ENCODE measurements around the gene DHPS. TPM values are rescaled to one million over a fixed set of nuclear protein-coding genes. Genes with fewer than 3 reads are reported as not detected.

DHPS gene
- total RNA-seq (68.4 and 77.4 TPM in 2 replicates), polyA plus RNA-seq (80.6 and 90.1 TPM in 2 replicates), polyA minus RNA-seq (50.2 and 71.2 TPM in 2 replicates), Bru-seq, nascent RNA (percentile 55 among the genes with signal in this experiment), BruChase-seq, experiment 1, labeled RNA remaining after a 6-hour chase (percentile 93 among the genes with signal in this experiment), BruChase-seq, experiment 2, labeled RNA remaining after a 2-hour chase (percentile 71 among the genes with signal in this experiment)
- polyA plus RNA-seq (2011; cell fraction: cytosol; rRNA removed): 72.2 and 76.1 TPM in 2 replicates
- 183 and 226 TPM in 2 replicates for polyA plus RNA-seq (2011; cell fraction: nucleus; rRNA removed)
- 48.5 and 49.9 TPM in 2 replicates for polyA plus RNA-seq (2012)
- polyA minus RNA-seq (2011; cell fraction: cytosol; rRNA and poly(A)+ RNA removed): 46.0 TPM
- polyA minus RNA-seq (2011; cell fraction: nucleus; rRNA and poly(A)+ RNA removed): 40.9 and 46.7 TPM in 2 replicates
- long read RNA-seq, transcript DHPS-201 (9 exons, 1,363 nt): major isoform, 61 of 105 reads
- long read RNA-seq, transcript DHPS-221 (8 exons, 1,176 nt): minor isoform, 19 of 105 reads
- long read RNA-seq, partial matches to known transcripts: 4 of 105 reads
- long read RNA-seq, other reads (novel, unspliced or antisense): 16 of 105 reads

- Histone ChIP-seq H3K4me3 (replicated peaks in 1 of 3; ENCODE audit: insufficient read depth in 1 of 3, low read depth in 1 of 3, low read length in 3 of 3) (peak within 1 kb of the TSS; percentile 15 to 77 (median 54)), H3K27ac (ENCODE audit: insufficient read depth, low read depth, low read length) (peak within 1 kb of the TSS; percentile 80), H4K20me1 (replicated peaks; ENCODE audit: control insufficient read depth, extremely low read depth, insufficient read depth, low read length) (no peaks in the 10 kb centered on the region), H3K36me3 (ENCODE audit: control insufficient read depth in 2 of 2, extremely low read depth in 1 of 2, insufficient read depth in 2 of 2, low read length in 2 of 2) (peaks cover 0 to 18% of the 10 kb centered on the region in 2 experiments), H3K4me1 (ENCODE audit: control insufficient read depth, extremely low read depth, insufficient read depth, low read length) (no peaks in the 10 kb centered on the region), H3K27me3 (ENCODE audit: control insufficient read depth in 2 of 2, insufficient read depth in 2 of 2, low read length in 2 of 2) (no peaks in the 10 kb centered on the region), H3K4me2 (ENCODE audit: insufficient read depth, low read length) (peak within 1 kb of the TSS; percentile 12), H3K9ac (replicated peaks; ENCODE audit: extremely low read depth, insufficient read depth, low read length) (peak within 1 kb of the TSS; percentile 89), H2AFZ (ENCODE audit: low read depth, low read length) (peak within 1 kb of the TSS; percentile 7), H3K9me3 (replicated peaks; ENCODE audit: control insufficient read depth, insufficient read depth, low read length) (no peaks in the 10 kb centered on the region), H3K9me1 (replicated peaks; ENCODE audit: control insufficient read depth, extremely low read depth, insufficient read depth, low read length) (no peaks in the 10 kb centered on the region), H3K79me2 (ENCODE audit: control insufficient read depth, insufficient read depth, low read length) (peaks cover 9% of the 10 kb centered on the region)
- intact Hi-C loops (cut with micrococcal nuclease) (loop anchor here (1.0 to 2.0 kb wide), 2 partner anchors 56 to 115 kb away; partner anchors contain the start of gene GET3), dilution Hi-C loops (cut with MboI; ENCODE audit: extremely low pct_ligation_motif_present, low sequenced_read_pairs) (no loop called here)
- BruUV-seq (replicated peaks): TSS peak; percentile 80
- peak; percentile 94 for FAIRE-seq
- no peak for TF ChIP-seq EZH2 (IDR thresholded peaks at IDR 0.05; ENCODE audit: borderline replicate concordance, low read depth, low read length, severe bottlenecking)
- TF ChIP-seq POLR2A (IDR thresholded peaks at IDR 0.05; ENCODE audit: low read depth, low read length): peak; percentile 70
- peak; percentile 77 for TF ChIP-seq MAX (IDR thresholded peaks at IDR 0.05; ENCODE audit: insufficient read depth, insufficient read length)
- peak in 1 of 2 donors; percentile 18 for TF ChIP-seq CTCF (IDR thresholded peaks at IDR 0.05; ENCODE audit: extremely low read depth in 1 of 2, insufficient read depth in 1 of 2, low read depth in 1 of 2, low read length in 2 of 2)
- TF ChIP-seq GATA2 (IDR thresholded peaks at IDR 0.05; ENCODE audit: insufficient read depth, insufficient read length, low read depth, low read length): no peak
- ChIA-PET POLR2A (interaction anchor here (0.7 to 1.3 kb wide), 3 partner anchors 15 to 1840 kb away, joined by 4 to 8 read pairs (median 5); partner anchors contain the start of genes MAN2B1 and WDR83), CTCF (interaction anchor here (1.0 kb wide), 1 partner anchor 9 kb away, joined by 4 read pairs; no protein-coding TSS in a partner anchor)
- peak; percentile 95 for DNase-seq (ENCODE audit: low read depth, low spot score)
These were observed at the start of gene DHPS for GRCh38 chr19:12681074-12681987. Gene DHPS (minus strand): TSS chr19:12681880. CDS start chr19:12681766, 114 bp downstream.
